Activated gamma-delta T cell treated with Interleukin-2 at 50 U/mL for 16 hours (primary cell): ENCODE measurements around the gene GRID2.
"Not testable (repeated sequence)": the region's sequence is repeated elsewhere in the genome, so short reads cannot be mapped to it uniquely, and the experiment has no call there.

Experiments used
- DNase-seq: peaks from one replicate; pipeline ENCODE4 v3.0.0-alpha.2; 2020

Gene GRID2

DNA sequence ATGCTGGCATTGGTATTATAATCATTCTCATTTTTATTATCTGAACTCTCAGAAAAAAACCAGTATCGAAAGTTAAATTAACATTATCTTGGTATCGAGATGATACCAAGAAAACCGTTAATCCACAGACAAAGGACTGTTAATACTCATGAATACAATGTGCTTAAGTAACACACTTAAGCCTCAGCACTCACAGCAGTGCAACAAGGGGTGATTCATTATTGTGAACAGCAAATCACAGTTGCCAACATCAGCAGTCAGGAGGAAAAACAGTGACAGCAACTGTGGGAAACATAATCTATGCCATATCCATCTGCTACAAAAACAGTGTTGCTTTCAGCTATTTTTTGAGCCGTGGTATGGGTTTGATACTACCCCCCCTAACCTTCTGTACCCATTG, 1313.8 kb downstream of the GRID2 start:
- no peak for DNase-seq

DNA sequence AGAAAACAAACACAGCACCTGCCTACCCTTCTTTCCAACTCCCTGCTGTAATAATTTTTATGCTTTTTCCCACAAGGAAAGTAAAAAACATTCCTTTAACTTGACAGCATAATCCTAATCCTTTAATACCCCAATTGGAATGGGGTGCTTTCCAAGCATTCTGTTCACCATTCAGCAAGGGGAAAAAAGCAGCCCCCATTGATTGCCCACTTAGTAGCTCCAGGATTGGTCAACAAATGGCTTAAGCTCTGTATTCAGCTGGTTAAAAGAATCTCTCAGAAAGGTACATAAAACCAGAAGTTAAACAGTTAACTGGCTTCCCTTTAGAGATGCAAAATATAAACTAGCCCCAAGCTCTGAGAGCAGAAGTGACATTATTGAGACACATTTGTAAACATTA, 1330.0 kb downstream of the GRID2 start:
- DNase-seq = no peak

- DNase-seq = no peak
Measured at GRCh38 chr4:93635943-93636342, 1332.2 kb downstream of the GRID2 start.

- no peak for DNase-seq
Measured at GRCh38 chr4:93645120-93645519, 1341.4 kb downstream of the GRID2 start.

- no peak for DNase-seq
Measured at GRCh38 chr4:93646233-93646930, 1342.6 kb downstream of the GRID2 start.

- no peak for DNase-seq
Measured at GRCh38 chr4:93648258-93648657, 1344.5 kb downstream of the GRID2 start.

- no peak for DNase-seq
Measured at GRCh38 chr4:93649828-93650227, 1346.1 kb downstream of the GRID2 start.

GRCh38 chr4:93654211-93654610, 1350.4 kb downstream of the GRID2 start:
- no peak for DNase-seq

DNA sequence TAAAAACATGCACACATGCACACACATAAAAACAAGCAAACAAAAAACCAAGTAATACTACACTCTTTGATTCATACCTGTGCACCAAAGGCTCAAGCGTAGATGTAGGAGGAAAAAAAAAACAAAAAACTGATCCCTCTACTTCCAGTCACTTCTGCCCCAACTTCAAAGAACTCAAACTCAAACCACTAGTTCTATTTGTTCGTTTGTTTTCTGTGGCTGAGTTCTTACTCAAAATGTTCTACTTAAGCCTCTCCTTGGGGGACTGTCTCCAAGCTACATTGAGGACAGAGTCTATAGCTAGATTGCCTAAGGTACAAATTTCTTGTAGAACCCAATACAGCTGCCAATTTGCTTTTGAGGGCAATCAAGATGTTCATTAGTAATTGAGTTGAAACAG, 1353.8 kb downstream of the GRID2 start:
- no peak for DNase-seq

DNA sequence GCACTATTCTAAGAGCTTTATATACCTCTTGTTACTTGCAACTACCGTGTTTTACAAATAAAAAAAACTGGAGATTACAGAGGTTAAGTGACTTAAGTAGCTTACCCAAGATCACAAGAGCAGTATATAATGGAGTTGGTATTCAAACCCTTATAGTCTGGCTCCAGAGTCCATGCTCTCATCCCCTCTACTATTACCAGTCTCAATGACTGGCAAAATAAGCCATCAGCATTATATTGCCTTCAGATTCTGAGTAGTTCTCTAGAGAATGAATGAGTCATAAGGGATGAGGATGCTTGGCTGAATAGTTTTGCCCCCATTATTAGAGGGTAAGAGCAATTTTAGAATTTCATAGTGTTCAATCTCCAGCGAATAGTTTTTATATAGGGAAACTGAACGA, 1354.7 kb downstream of the GRID2 start:
- DNase-seq = no peak

- no peak for DNase-seq
Measured at GRCh38 chr4:93659629-93660028, 1355.9 kb downstream of the GRID2 start.

DNA sequence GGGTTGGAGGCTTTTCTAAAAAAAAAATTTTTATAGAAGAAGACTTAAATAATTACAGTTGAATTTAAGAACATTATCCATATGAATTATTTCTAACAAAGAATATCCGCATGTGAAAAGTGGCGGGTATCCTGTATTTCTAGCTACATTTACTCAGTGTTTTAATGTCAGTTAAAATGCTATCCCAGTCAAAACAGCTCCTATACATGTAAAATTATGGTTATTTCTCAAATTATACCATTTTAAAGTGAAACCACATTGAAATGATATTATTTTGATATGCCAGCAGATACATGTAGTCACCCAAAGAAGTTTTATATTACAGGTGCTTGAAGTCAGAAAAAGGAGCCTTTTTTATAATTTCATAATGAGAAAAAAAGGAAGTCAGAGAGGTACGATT, 1356.3 kb downstream of the GRID2 start:
- DNase-seq = no peak

DNA sequence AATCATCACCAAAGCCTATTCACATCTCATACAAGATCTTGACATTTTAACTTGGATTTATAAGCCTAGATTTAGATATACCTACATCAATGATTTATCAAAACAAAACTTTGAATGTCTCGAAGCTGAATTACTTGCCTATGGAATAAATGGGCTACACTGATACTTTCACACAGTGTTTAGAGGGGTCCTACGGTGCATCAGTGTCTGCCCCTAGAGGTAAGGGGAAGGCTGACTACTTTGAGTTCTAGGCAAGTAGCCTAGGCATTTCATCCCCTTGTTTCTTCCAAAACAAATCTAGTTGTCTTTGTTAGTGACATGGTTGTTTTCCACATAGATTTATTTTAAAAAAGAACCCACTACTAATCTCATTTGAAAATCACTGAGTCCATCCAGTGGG, 1366.7 kb downstream of the GRID2 start:
- no peak for DNase-seq

GRCh38 chr4:93671093-93671492, 1367.3 kb downstream of the GRID2 start:
- no peak for DNase-seq

GRCh38 chr4:93676937-93677336, 1373.2 kb downstream of the GRID2 start:
- not testable (repeated sequence) for DNase-seq

GRCh38 chr4:93684571-93684970, 1380.8 kb downstream of the GRID2 start:
- DNase-seq = no peak

GRCh38 chr4:93687304-93687703, 1383.5 kb downstream of the GRID2 start:
- DNase-seq = no peak

DNA sequence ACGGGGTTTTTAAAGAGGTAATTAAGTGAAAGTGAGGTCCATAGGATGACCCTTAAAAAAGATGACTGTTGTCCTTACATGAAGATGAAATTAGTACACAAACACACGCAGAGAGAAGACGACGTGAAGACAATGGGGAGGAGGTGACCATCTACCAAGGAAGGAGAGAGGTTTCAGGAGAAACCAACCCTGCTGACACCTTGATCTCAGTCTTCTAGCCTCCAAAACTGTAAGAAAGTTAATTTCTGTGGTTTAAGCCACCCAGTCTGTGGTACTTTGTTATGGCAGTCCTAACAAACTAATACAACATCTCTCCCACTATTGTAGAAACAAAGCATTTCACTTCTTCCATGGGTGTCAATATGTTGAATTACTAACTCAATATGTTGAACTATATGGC, 1385.2 kb downstream of the GRID2 start:
- no peak for DNase-seq

DNA sequence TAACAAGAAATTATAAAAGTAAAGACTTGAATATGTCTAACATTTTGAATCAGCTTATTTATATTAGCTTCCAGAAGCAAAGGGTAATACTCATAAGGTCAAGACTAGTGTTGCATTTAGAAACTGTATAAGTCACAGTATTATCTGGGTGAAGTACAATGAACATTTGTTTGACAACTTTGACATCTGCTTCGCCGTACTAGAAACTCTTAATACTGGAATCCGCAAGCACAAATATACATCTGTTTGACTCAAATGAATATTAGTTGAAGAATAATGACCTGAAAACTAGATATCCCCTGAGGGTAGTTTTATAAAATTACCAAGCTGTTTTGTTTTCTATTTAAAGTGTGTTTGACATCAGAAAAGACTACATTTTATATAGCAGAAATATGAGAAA, 1389.4 kb downstream of the GRID2 start:
- DNase-seq = no peak

GRCh38 chr4:93698686-93699085, 1394.9 kb downstream of the GRID2 start:
- DNase-seq = no peak

DNA sequence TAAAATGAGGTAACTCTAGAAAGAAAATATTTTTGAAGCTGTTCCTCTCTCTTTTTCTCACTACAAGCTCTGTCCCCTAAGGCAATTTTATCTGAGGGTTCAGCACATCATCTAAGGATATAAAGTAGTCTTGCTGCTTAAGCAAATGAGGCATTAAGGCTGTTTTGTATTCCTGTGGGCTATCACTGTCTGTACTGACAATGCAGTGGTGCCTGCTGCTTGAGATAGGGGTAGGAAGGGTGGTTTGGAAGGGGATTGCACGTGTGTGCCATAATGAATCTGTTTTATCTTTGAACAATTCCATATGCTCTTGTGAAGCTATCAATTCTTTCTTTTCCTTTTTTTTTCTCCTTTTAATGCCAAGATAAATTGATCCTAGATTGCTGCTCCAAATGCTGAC, 1396.8 kb downstream of the GRID2 start:
- no peak for DNase-seq

DNA sequence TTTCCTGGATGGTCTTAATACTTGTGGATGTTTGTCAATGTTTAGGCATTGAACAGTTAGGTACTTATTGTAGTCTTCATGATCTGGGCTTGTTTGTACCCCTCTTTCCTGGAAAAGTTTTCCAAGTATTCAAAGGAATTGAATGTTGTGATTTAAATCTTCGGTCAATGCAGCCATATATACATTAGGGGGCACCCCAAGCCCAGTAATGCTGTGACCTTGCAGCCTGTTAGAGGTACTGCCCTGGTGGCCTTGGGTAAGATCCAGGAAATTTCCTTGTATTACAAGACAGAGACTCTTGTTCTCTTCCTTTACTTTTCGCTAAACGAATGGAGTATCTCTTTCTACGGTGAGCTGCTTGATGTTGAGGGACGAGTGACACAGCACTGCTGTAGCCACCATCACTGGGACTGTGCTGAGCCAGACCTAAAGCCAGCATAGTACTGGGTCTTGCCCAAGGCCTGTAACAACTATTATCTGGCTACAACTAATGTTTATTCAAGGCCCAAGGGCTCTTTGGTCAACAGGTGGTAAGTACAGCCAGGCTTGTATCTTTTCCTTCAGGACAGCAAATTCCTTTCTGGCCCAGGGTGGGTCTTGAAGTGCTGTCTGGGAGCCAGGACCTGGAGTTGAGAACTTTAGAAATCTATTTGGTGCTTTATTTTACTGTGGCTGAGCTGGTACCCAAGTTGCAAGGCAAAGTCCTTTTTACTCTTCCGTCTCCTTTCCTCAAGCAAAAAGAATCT, 1406.5 kb downstream of the GRID2 start:
- DNase-seq = no peak

DNA sequence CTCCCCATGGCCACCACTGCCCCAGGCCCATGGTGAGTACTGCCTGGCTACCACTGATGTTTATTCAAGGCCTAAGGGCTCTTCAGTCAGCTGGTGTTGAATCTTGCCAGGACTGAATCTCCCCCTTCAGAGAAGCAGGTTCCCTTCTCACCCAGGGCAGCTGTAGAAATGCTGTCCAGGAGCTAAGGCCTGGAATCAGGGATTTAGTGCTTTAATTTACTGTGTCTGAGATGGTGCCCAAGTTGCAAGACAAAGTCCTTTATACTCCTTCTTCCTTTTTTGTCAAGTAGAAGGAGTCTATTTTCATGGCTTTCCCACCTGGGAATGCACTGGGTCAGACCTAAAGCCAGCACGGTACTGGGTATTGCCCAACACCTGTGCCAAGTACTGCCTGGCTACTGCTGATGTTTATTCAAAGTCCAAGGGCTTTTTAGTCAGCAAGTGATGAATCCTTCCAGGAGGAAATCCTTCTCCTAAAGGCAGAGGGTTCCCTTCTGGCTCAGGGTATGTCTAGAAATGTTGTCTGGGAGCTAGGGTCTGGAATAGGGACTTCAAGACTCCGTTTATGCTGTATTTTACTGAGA, 1407.2 kb downstream of the GRID2 start:
- no peak for DNase-seq

DNA sequence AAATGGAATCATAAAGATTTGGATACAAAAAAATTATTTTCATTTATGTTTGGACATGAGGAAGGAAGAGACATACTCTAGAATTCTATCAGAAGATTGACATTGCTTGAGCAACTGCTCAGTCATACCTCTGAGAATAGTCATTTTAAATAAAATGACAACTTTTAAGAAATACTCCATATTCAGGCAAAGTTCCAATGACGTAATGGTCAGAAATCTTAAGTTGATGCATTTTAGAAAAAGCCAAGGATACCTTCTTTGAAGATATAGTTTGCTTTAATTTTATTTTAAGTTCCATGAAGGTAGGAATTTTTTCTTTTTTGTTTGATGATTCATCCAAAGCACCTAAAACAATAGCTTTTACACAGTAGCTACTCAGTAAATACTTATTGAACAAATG, 1414.5 kb downstream of the GRID2 start:
- DNase-seq = no peak
